SU-DHL-6 (cell line): ENCODE measurements around the gene ZFX.

ENCODE experiments used
- H2AFZ ChIP-seq: fragments of 200-600 bp; sonication (generic); 2 replicates; pipeline ENCODE4 v1.6.1; 2014; ENCODE audit warnings: low read depth, mild to moderate bottlenecking, moderate library complexity, mixed read lengths, antibody characterized with exemption, low read length; ENCODE audit not compliant: severe bottlenecking
- H3F3A ChIP-seq: fragments of 200-600 bp; shearing (Covaris generic); 2 replicates; pipeline ENCODE4 v1.6.0; 2016; ENCODE audit warnings: antibody characterized with exemption, mild to moderate bottlenecking; ENCODE audit not compliant: insufficient read depth
- H3K27ac ChIP-seq: fragments of 200-600 bp; sonication (generic); 2 replicates; pipeline ENCODE4 v1.5.1; 2016; ENCODE audit warnings: low read depth, mild to moderate bottlenecking, low read length, moderate library complexity, mixed read lengths
- H3K27me3 ChIP-seq: fragments of 200-600 bp; sonication (generic), shearing (Covaris generic); 2 replicates; pipeline ENCODE4 v1.6.0; 2014; ENCODE audit warnings: mild to moderate bottlenecking, low read length
- H3K36me3 ChIP-seq: fragments of 200-600 bp; sonication (generic); 2 replicates; pipeline ENCODE4 v1.6.1; 2014; ENCODE audit warnings: mild to moderate bottlenecking, low read length, mixed read lengths
- H3K4me2 ChIP-seq: fragments of 300-600, 200-600 bp; shearing (Covaris generic), sonication (generic); 2 replicates; pipeline ENCODE4 v1.6.0; 2014; ENCODE audit warnings: low read length, low read depth, mild to moderate bottlenecking; ENCODE audit not compliant: poor library complexity, severe bottlenecking
- H3K4me3 ChIP-seq: fragments of 200-600 bp; sonication (generic); 2 replicates; pipeline ENCODE4 v1.5.1; 2014; ENCODE audit warnings: antibody characterized with exemption, low read length, mild to moderate bottlenecking, mixed read lengths; ENCODE audit not compliant: insufficient read depth, poor library complexity, severe bottlenecking
- H3K79me2 ChIP-seq: fragments of 200-600 bp; sonication (generic); 2 replicates; pipeline ENCODE4 v1.6.1; 2014; ENCODE audit warnings: mild to moderate bottlenecking, low read length, moderate library complexity; ENCODE audit not compliant: insufficient read depth
- H3K9ac ChIP-seq: fragments of 200-600 bp; sonication (generic); 2 replicates; pipeline ENCODE4 v1.7.0; 2014; ENCODE audit warnings: mild to moderate bottlenecking, low read length
- H3K9me2 ChIP-seq: fragments of 200-600 bp; sonication (generic); replicated peaks from 2 replicates; pipeline ENCODE4 v1.6.1; 2014; ENCODE audit warnings: low read length; ENCODE audit not compliant: insufficient read depth
- H3K9me3 ChIP-seq: fragments of 200-600 bp; sonication (generic); 2 replicates; pipeline ENCODE4 v1.6.1; 2014; ENCODE audit warnings: low read length, mixed read lengths; ENCODE audit not compliant: insufficient read depth
- H4K20me1 ChIP-seq: fragments of 200-600 bp; sonication (generic); 2 replicates; pipeline ENCODE4 v1.6.1; 2014; ENCODE audit warnings: low read depth, mild to moderate bottlenecking, antibody characterized with exemption, low read length, moderate library complexity, mixed read lengths
- EZH2phosphoT487 ChIP-seq: fragments of 200-600 bp; sonication (generic), shearing (Covaris generic); conservative IDR thresholded peaks from 2 replicates; pipeline ENCODE4 v1.6.1; 2018; ENCODE audit warnings: mild to moderate bottlenecking, antibody characterized with exemption, low read length, moderate library complexity, mixed read lengths
- TF ChIP-seq, protein P1 (sequence below): fragments of 200-600 bp; sonication (generic); IDR thresholded peaks from one replicate; pipeline ENCODE4 v1.5.1; 2017; ENCODE audit warnings: antibody characterized with exemption, mild to moderate bottlenecking, low read length, moderate library complexity; ENCODE audit not compliant: insufficient read depth, poor library complexity, severe bottlenecking

Gene ZFX

DNA sequence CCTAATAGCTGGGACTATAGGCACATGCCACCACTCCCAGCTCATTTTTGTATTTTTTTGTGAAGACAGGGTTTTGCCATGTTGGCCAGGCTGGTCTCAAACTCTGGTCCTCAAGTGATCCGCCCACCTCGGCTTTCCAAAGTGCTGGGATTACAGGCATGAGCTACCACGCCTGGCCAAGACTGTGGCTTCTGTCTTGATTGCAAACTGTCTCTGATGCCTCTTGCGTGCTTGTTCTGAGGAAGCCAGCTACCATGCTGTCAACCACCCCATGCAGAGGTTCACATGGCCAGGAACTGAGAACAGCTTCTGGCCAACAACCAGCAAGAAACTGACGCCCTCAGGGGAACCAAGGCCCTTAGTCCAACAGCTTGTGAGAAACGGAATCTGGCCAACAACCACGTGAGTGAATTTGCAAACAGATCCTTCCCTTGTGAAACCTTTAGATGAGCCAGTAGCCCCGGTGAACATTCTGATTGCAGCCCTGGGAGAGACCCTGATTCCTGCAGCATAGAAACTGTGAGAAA, 93.2 kb downstream of the ZFX start:
- no peaks in the 10 kb centered on the region for H3K9me3 ChIP-seq
- no peaks in the 10 kb centered on the region for H3K9me2 ChIP-seq
- no peak overlapping the region for H3K4me2 ChIP-seq
- H3F3A ChIP-seq: no peaks in the 10 kb centered on the region
- no peaks in the 10 kb centered on the region for H3K27me3 ChIP-seq
- H3K4me3 ChIP-seq: no peak overlapping the region
- no peaks in the 10 kb centered on the region for H3K79me2 ChIP-seq
- no peak overlapping the region for H3K9ac ChIP-seq
- no peak for TF ChIP-seq EZH2phosphoT487
- TF ChIP-seq, protein P1, sequence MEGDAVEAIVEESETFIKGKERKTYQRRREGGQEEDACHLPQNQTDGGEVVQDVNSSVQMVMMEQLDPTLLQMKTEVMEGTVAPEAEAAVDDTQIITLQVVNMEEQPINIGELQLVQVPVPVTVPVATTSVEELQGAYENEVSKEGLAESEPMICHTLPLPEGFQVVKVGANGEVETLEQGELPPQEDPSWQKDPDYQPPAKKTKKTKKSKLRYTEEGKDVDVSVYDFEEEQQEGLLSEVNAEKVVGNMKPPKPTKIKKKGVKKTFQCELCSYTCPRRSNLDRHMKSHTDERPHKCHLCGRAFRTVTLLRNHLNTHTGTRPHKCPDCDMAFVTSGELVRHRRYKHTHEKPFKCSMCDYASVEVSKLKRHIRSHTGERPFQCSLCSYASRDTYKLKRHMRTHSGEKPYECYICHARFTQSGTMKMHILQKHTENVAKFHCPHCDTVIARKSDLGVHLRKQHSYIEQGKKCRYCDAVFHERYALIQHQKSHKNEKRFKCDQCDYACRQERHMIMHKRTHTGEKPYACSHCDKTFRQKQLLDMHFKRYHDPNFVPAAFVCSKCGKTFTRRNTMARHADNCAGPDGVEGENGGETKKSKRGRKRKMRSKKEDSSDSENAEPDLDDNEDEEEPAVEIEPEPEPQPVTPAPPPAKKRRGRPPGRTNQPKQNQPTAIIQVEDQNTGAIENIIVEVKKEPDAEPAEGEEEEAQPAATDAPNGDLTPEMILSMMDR: no peak
- no peaks in the 10 kb centered on the region for H4K20me1 ChIP-seq
- no peak overlapping the region for H2AFZ ChIP-seq
- H3K36me3 ChIP-seq: no peaks in the 10 kb centered on the region
- H3K27ac ChIP-seq: no peak overlapping the region

- Histone ChIP-seq H2AFZ (no peak overlapping the region), H3K36me3 (no peaks in the 10 kb centered on the region), H3K9me2 (no peaks in the 10 kb centered on the region), H4K20me1 (no peaks in the 10 kb centered on the region), H3K79me2 (no peaks in the 10 kb centered on the region), H3F3A (no peaks in the 10 kb centered on the region), H3K9me3 (no peaks in the 10 kb centered on the region), H3K9ac (no peak overlapping the region), H3K4me3 (no peak overlapping the region), H3K27ac (no peak overlapping the region), H3K27me3 (no peaks in the 10 kb centered on the region), H3K4me2 (no peak overlapping the region)
- TF ChIP-seq EZH2phosphoT487: no peak
- TF ChIP-seq, protein P1: no peak
Measured at GRCh38 chrX:24243188-24243587, 93.7 kb downstream of the ZFX start.

- no peaks in the 10 kb centered on the region for H3K27me3 ChIP-seq
- no peaks in the 10 kb centered on the region for H4K20me1 ChIP-seq
- no peaks in the 10 kb centered on the region for H3F3A ChIP-seq
- H3K9me2 ChIP-seq: no peaks in the 10 kb centered on the region
- H3K36me3 ChIP-seq: no peaks in the 10 kb centered on the region
- H3K9ac ChIP-seq: no peak overlapping the region
- no peak overlapping the region for H2AFZ ChIP-seq
- TF ChIP-seq EZH2phosphoT487: no peak
- TF ChIP-seq, protein P1: no peak
- H3K4me2 ChIP-seq: no peak overlapping the region
- H3K4me3 ChIP-seq: no peak overlapping the region
- H3K9me3 ChIP-seq: no peaks in the 10 kb centered on the region
- no peak overlapping the region for H3K27ac ChIP-seq
- H3K79me2 ChIP-seq: no peaks in the 10 kb centered on the region
Measured at GRCh38 chrX:24243692-24244091, 94.2 kb downstream of the ZFX start.
